SK-N-SH treated with all-trans-retinoic acid at 6 μM for 48 hours (cell line): ENCODE data around the gene NUP210.

Experiments
- BACH2 ChIP-seq: fragments of 250-450 bp; sonication (Bioruptor Pico); IDR thresholded peaks from 2 replicates; pipeline ENCODE4 v1.9.0; 2021; ENCODE audit warnings: mild to moderate bottlenecking, borderline replicate concordance
- ESRRG ChIP-seq: fragments of 250-450 bp; sonication (Bioruptor Pico); IDR thresholded peaks from 2 replicates; pipeline ENCODE4 v1.6.1; 2021; ENCODE audit warnings: mild to moderate bottlenecking
- PATZ1 ChIP-seq: fragments of 250-450 bp; sonication (Bioruptor Pico); IDR thresholded peaks from 2 replicates; pipeline ENCODE4 v1.8.0; 2020; ENCODE audit warnings: mild to moderate bottlenecking, moderate library complexity, borderline replicate concordance
- SNAI2 ChIP-seq: fragments of 250-450 bp; sonication (Bioruptor Pico); IDR thresholded peaks from 2 replicates; pipeline ENCODE4 v1.5.0; 2020; ENCODE audit warnings: mild to moderate bottlenecking, moderate library complexity
- ZFP3 ChIP-seq: fragments of 250-450 bp; sonication (Bioruptor Pico); IDR thresholded peaks from 2 replicates; pipeline ENCODE4 v1.5.0; 2020; ENCODE audit warnings: mild to moderate bottlenecking, moderate library complexity

- TF ChIP-seq ZFP3 (CRISPR knock-in tag) = no peak
- TF ChIP-seq SNAI2 (CRISPR knock-in tag) = no peak
- no peak for TF ChIP-seq PATZ1 (CRISPR knock-in tag)
- no peak for TF ChIP-seq ESRRG (CRISPR knock-in tag)
- no peak for TF ChIP-seq BACH2 (CRISPR knock-in tag)
Measured at GRCh38 chr3:13403847-13404246, 16.3 kb downstream of the NUP210 start.
